H1 (cell line): ENCODE results near the gene DNAJC28. TPM values are rescaled to one million over a fixed set of nuclear protein-coding genes. Genes with fewer than 3 reads are reported as not detected.

Experiments used
- CHD1 ChIP-seq: IDR thresholded peaks from 2 replicates; pipeline ENCODE4 v1.6.1; 2012; ENCODE audit warnings: low read depth, low read length, improper control_type of control experiment
- HDAC2 ChIP-seq, 2 experiments: fragments of 300-600 bp in 1 of 2; sonication (generic) in 1 of 2; IDR thresholded peaks; 2 replicates each; pipeline ENCODE4 v1.6.1; 2011 to 2012; ENCODE audit warnings: low read depth in 2 of 2, low read length in 2 of 2, mild to moderate bottlenecking in 2 of 2, moderate library complexity in 2 of 2, borderline replicate concordance in 1 of 2, inconsistent platforms in 1 of 2
- HDAC6 ChIP-seq: IDR thresholded peaks from one replicate; pipeline ENCODE4 v1.7.1; 2012; ENCODE audit warnings: low read depth, mild to moderate bottlenecking, inconsistent platforms, low read length, moderate library complexity
- TAF7 ChIP-seq: optimal IDR thresholded peaks from 2 replicates; pipeline ENCODE3; 2011; ENCODE audit warnings: low read depth, mild to moderate bottlenecking, inconsistent platforms, low read length, moderate library complexity, borderline replicate concordance
- TEAD4 ChIP-seq: IDR thresholded peaks from 2 replicates; pipeline ENCODE4 v1.6.1; 2012; ENCODE audit warnings: low read depth, low read length, inconsistent platforms, mixed read lengths
- ZNF274 ChIP-seq: IDR thresholded peaks from 2 replicates; pipeline ENCODE4 v1.7.0; 2012; ENCODE audit warnings: low read length, borderline replicate concordance; ENCODE audit errors: extremely low read depth
- polyA plus RNA-seq, 7 experiments: library from polyadenylated mRNA; depleted of rRNA in 3 of 7; stranded (reverse) in 5 of 7; unstranded in 2 of 7; fragments of >200 nt in 5 of 7; fragments of 200-250 nt in 2 of 7; gene quantifications; 1 replicate in 5 of 7; 2 replicates in 1 of 7; 4 replicates in 1 of 7; pipeline versions ENCODE4 v1.2.1 to v1.2.3, GENCODE V29; 2011 to 2013; ENCODE audit warnings: missing spikeins in 2 of 7, mixed read lengths in 2 of 7
- total RNA-seq: library from RNA; stranded (reverse); fragmentation: NEBNext Ultra II Directional; extraction: Animal tissue kit (Norgen Biotek cat#: 25700); gene quantifications from 2 replicates; pipeline ENCODE4 v1.2.1, GENCODE V29; 2021

DNAJC28 gene
- total and polyA plus RNA-seq, 2 of the 8 experiments (the other 6 are each of a cell fraction or from before 2014, with no cell fraction given): 0.97 to 4.3 TPM

GRCh38 chr21:33511639-33512038 lies 20.1 kb upstream of the DNAJC28 start (continued):
- no peak for TF ChIP-seq ZNF274
- TF ChIP-seq HDAC6: no peak
- TF ChIP-seq TAF7: no peak
- TF ChIP-seq HDAC2 (IDR thresholded peaks at IDR 0.05; ENCODE audit: borderline replicate concordance in 1 of 2, low read depth in 2 of 2, low read length in 2 of 2): no peak
- no peak for TF ChIP-seq TEAD4
- no peak for TF ChIP-seq CHD1
